K562 (cell line): ENCODE results near the gene C19orf67. TPM values are rescaled to one million over a fixed set of nuclear protein-coding genes. Genes with fewer than 3 reads are reported as not detected.

Experiments
- BRD4 ChIP-seq: fragments of 200-600 bp; sonication (generic); IDR thresholded peaks from 2 replicates; pipeline ENCODE4 v1.6.1; 2017; ENCODE audit warnings: inconsistent platforms
- CUX1 ChIP-seq: fragments of 200-800 bp; sonication (Bioruptor generic); IDR thresholded peaks from 2 replicates; pipeline ENCODE4 v1.6.1; 2016; ENCODE audit warnings: missing genetic modification characterization, missing compliant biosample characterization
- FOXJ2 ChIP-seq: fragments of 200-800 bp; sonication (Bioruptor generic); IDR thresholded peaks from 2 replicates; pipeline ENCODE4 v1.6.1; 2016; ENCODE audit warnings: missing genetic modification characterization, missing compliant biosample characterization
- HINFP ChIP-seq: fragments of 450-650 bp; conservative IDR thresholded peaks from 2 replicates; pipeline ENCODE4 v1.6.1; 2016; ENCODE audit warnings: missing genetic modification characterization, low read depth, mild to moderate bottlenecking, control low read depth, missing compliant biosample characterization
- NR3C1 ChIP-seq: sonication (generic); formaldehyde crosslinking; IDR thresholded peaks from 2 replicates; pipeline ENCODE4 v1.8.1; 2022; ENCODE audit warnings: missing genetic modification reagents
- PHB ChIP-seq: fragments of 250-450 bp; sonication (Bioruptor Pico); IDR thresholded peaks from 2 replicates; pipeline ENCODE4 v1.5.0; 2021
- RBM15 ChIP-seq: fragments of 200-400 bp; formaldehyde crosslinking; IDR thresholded peaks from 2 replicates; pipeline ENCODE4 v1.6.1; 2018; ENCODE audit warnings: mild to moderate bottlenecking, low read length, moderate library complexity; ENCODE audit not compliant: insufficient read depth
- RBM22 ChIP-seq: fragments of 200-400 bp; formaldehyde crosslinking; IDR thresholded peaks from 2 replicates; pipeline ENCODE4 v1.6.1; 2018; ENCODE audit warnings: low read length, low read depth; ENCODE audit not compliant: poor library complexity, severe bottlenecking
- SMARCA5 ChIP-seq: fragments of 450-650 bp; IDR thresholded peaks from 2 replicates; pipeline ENCODE4 v1.6.1; 2016
- SMARCC2 ChIP-seq: fragments of 450-650 bp; IDR thresholded peaks from 2 replicates; pipeline ENCODE4 v1.6.1; 2017; ENCODE audit warnings: antibody characterized with exemption, moderate library complexity, mild to moderate bottlenecking, low read depth
- TAF1 ChIP-seq: IDR thresholded peaks from 2 replicates; pipeline ENCODE4 v1.6.1; 2011; ENCODE audit warnings: mild to moderate bottlenecking, low read length, moderate library complexity; ENCODE audit not compliant: insufficient read depth, control insufficient read depth, severe bottlenecking; ENCODE audit errors: extremely low read depth
- TBP ChIP-seq: optimal IDR thresholded peaks from 2 replicates; pipeline ENCODE3; 2011; ENCODE audit warnings: low read depth, low read length, improper control_type of control experiment
- TCF7 ChIP-seq: sonication (generic); IDR thresholded peaks from 2 replicates; pipeline ENCODE4 v1.6.1; 2016; ENCODE audit warnings: antibody characterized with exemption, borderline replicate concordance
- TCF7L2 ChIP-seq: fragments of 150-350 bp; IDR thresholded peaks from 2 replicates; pipeline ENCODE4 v1.6.1; 2016; ENCODE audit warnings: low read depth, mild to moderate bottlenecking, low read length, moderate library complexity
- ZBTB8A ChIP-seq: fragments of 450-650 bp; IDR thresholded peaks from 2 replicates; pipeline ENCODE4 v1.6.1; 2018; ENCODE audit warnings: mild to moderate bottlenecking, moderate library complexity; ENCODE audit not compliant: partially characterized antibody
- ZMIZ1 ChIP-seq, 2 experiments: fragments of 150-350 bp in 1 of 2; IDR thresholded peaks; 2 replicates each; pipeline ENCODE4 v1.6.1; 2012 to 2016; ENCODE audit warnings: low read depth in 2 of 2, low read length in 2 of 2, mild to moderate bottlenecking in 1 of 2, moderate library complexity in 1 of 2
- ZNF232 ChIP-seq: sonication (generic); formaldehyde crosslinking; IDR thresholded peaks from 2 replicates; pipeline ENCODE4 v1.8.0; 2022; ENCODE audit warnings: mild to moderate bottlenecking, missing genetic modification reagents
- polyA plus RNA-seq, 8 experiments: library from polyadenylated mRNA; depleted of rRNA in 4 of 8; stranded (reverse) in 5 of 8; unstranded in 3 of 8; fragments of >200 nt; fragmentation: Nextera tagmentation in 2 of 8; fragmentation: Illumina TruSeq in 1 of 8; extraction: Ambion mirVana in 2 of 8; extraction: Trizol in 1 of 8; gene quantifications; 2 replicates each; pipeline versions ENCODE4 v1.2.1 to v1.2.3, GENCODE V29; 2011 to 2014; ENCODE audit warnings: inconsistent platforms in 1 of 8, missing spikeins in 1 of 8
- total RNA-seq, 7 experiments: library from RNA; depleted of rRNA in 6 of 7; stranded (reverse); fragments of >200 nt in 6 of 7; fragmentation: Illumina TruSeq in 2 of 7; extraction: Trizol in 2 of 7; gene quantifications; 2 replicates each; pipeline versions ENCODE4 v1.2.1 to v1.2.3, GENCODE V29; 2011 to 2021; ENCODE audit warnings: low replicate concordance in 1 of 7

The C19orf67 gene
- total and polyA plus RNA-seq, 9 of the 15 experiments (the other 6 are each of a cell fraction or from before 2014, with no cell fraction given) = 0.29 to 1.8 (median 0.51) TPM; not detected in 3

GRCh38 chr19:14073261-14073924 lies 12.2 kb downstream of the C19orf67 start (continued):
- no peak for TF ChIP-seq RBM22
- no peak for TF ChIP-seq TAF1
- no peak for TF ChIP-seq BRD4
- TF ChIP-seq ZNF232 (CRISPR knock-in tag) = no peak
- TF ChIP-seq SMARCA5 = no peak
- TF ChIP-seq RBM15 = no peak
- no peak for TF ChIP-seq FOXJ2 (tag)
- TF ChIP-seq SMARCC2 = no peak
- no peak for TF ChIP-seq ZMIZ1 (IDR thresholded peaks at IDR 0.05; ENCODE audit: low read depth in 2 of 2, low read length in 2 of 2)
- TF ChIP-seq CUX1 = 0 out of 2 replicates have a peak, but pooled peaks have one; percentile 63
- TF ChIP-seq HINFP (tag) = no peak
- no peak for TF ChIP-seq NR3C1 (CRISPR knock-in tag)
- TF ChIP-seq TCF7L2 = no peak
- TF ChIP-seq TBP = no peak
- no peak for TF ChIP-seq TCF7
- TF ChIP-seq PHB (CRISPR knock-in tag) = no peak
- TF ChIP-seq ZBTB8A = no peak
